Epithelial cell of esophagus (primary cell): Measurements from ENCODE around the gene UBE4A.

Experiments
- DNase-seq: peaks from one replicate; pipeline ENCODE4 v3.0.0; 2010; ENCODE audit warnings: low read depth
- H3K4me3 ChIP-seq: 2 replicates; pipeline ENCODE4 v1.5.1; 2011; ENCODE audit warnings: mild to moderate bottlenecking, low read length, control low read depth
- CTCF ChIP-seq: IDR thresholded peaks from 2 replicates; pipeline ENCODE4 v1.5.1; 2011; ENCODE audit warnings: low read depth, mild to moderate bottlenecking, low read length, control low read depth, inconsistent platforms; ENCODE audit not compliant: insufficient read depth; ENCODE audit errors: missing control alignments

UBE4A gene

GRCh38 chr11:118443590-118444218, 84.3 kb downstream of the UBE4A start:
- no peak for TF ChIP-seq CTCF
- DNase-seq: no peak
- no peak overlapping the region for H3K4me3 ChIP-seq

DNA sequence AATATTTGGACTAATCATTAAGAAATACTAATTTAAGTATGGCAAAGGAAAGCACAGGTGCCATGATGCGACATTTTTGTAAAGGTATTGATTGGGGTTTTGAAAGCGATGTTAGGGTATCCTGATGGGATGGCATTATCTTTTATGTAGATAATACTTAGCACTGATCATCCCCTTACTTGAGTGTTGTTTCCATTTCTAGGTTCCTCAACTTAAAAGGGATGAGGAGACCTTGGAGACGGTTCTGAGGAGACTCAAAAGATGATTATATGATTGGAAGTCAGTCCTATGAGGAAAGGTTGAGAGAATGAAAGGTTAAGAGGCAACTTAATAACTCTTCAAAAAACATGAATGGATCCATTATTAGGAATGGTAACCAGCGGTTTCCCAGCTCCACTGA, 88.0 kb downstream of the UBE4A start:
- no peak for TF ChIP-seq CTCF
- H3K4me3 ChIP-seq: no peak overlapping the region
- no peak for DNase-seq

GRCh38 chr11:118448294-118448693, 88.9 kb downstream of the UBE4A start:
- TF ChIP-seq CTCF: no peak
- H3K4me3 ChIP-seq: no peak overlapping the region
- DNase-seq: peak; percentile 35
